HCT116 (cell line): ENCODE data around the gene ST7. TPM values are rescaled to one million over a fixed set of nuclear protein-coding genes. Genes with fewer than 3 reads are reported as not detected.

Experiments used
- ATAC-seq: fragments of 200-7000 bp; cut with Tn5 transposase; 2 replicates; pipeline ENCODE4 v1.9.1; 2020; ENCODE audit warnings: mild to moderate bottlenecking, moderate library complexity
- BruUV-seq: library from RNA; stranded (reverse); fragments of 400-500 nt; replicated peaks from 2 replicates; lab custom pipeline; 2021; lab: Mats Ljungman, UMichigan
- CTCF ChIA-PET: fragments of 300-600 bp; sonication (Branson Sonifier 250); formaldehyde crosslinking; loops from one replicate; lab custom pipeline; 2021; ENCODE audit warnings: antibody characterized with exemption; lab: Charles Lee
- POLR2A ChIA-PET: fragments of 300-600, 350-600 bp; sonication (Branson Sonifier 250); formaldehyde crosslinking; loops from one replicate; lab custom pipeline; 2021; ENCODE audit warnings: antibody characterized with exemption; lab: Charles Lee
- RAD21 ChIA-PET, 2 experiments: fragments of 300-600 bp; sonication (Branson Sonifier 250); formaldehyde crosslinking; loops; one replicate each; lab custom pipeline; 2023; ENCODE audit warnings: low total read pairs in 2 of 2; ENCODE audit not compliant: uncharacterized antibody in 2 of 2, unreplicated experiment in 2 of 2, low non-redundant PET in 1 of 2; lab: Charles Lee
- DNase-seq: peaks from one replicate; pipeline ENCODE4 v3.0.0-alpha.2; 2010; ENCODE audit warnings: low read depth, low spot score
- H2AFZ ChIP-seq: fragments of 200-600 bp; shearing (Covaris generic), sonication (generic); 2 replicates; pipeline ENCODE4 v1.6.1; 2017; ENCODE audit warnings: low read depth, mixed run types, mixed read lengths, antibody characterized with exemption, low read length; ENCODE audit not compliant: poor library complexity, severe bottlenecking
- H3K27ac ChIP-seq: 2 replicates; pipeline ENCODE4 v1.5.1; 2012; ENCODE audit warnings: low read depth, low read length
- H3K27me3 ChIP-seq: fragments of 200-600 bp; sonication (generic); 2 replicates; pipeline ENCODE4 v1.6.1; 2016; ENCODE audit warnings: mixed run types, low read length, mixed read lengths; ENCODE audit not compliant: insufficient read depth
- H3K36me3 ChIP-seq, 2 experiments: fragments of 200-500 bp in 1 of 2; fragments of 200-600 bp in 1 of 2; sonication (Bioruptor generic) in 1 of 2; sonication (generic) in 1 of 2; 2 replicates each; pipeline versions ENCODE4 v1.5.1 to v1.6.1; 2014 to 2016; ENCODE audit warnings: low read length in 2 of 2, inconsistent platforms in 1 of 2, mixed read lengths in 1 of 2, mixed run types in 1 of 2; ENCODE audit not compliant: insufficient read depth in 2 of 2, control insufficient read depth in 1 of 2
- H3K4me1 ChIP-seq, 2 experiments: fragments of 200-600 bp in 1 of 2; sonication (generic) in 1 of 2; 2 replicates each; pipeline versions ENCODE4 v1.5.1 to v1.6.1; 2012 to 2017; ENCODE audit warnings: low read length in 2 of 2, inconsistent platforms in 1 of 2, mild to moderate bottlenecking in 1 of 2, mixed read lengths in 1 of 2, mixed run types in 1 of 2, moderate library complexity in 1 of 2; ENCODE audit not compliant: insufficient read depth in 2 of 2, control insufficient read depth in 1 of 2
- H3K4me2 ChIP-seq: fragments of 200-600 bp; sonication (generic); 2 replicates; pipeline ENCODE4 v1.6.1; 2017; ENCODE audit warnings: mixed run types, low read length, mixed read lengths
- H3K4me3 ChIP-seq, 2 experiments: fragments of 200-600 bp in 1 of 2; sonication (generic) in 1 of 2; replicated peaks in 1 of 2; 2 replicates each; pipeline ENCODE4 v1.5.1; 2011 to 2016; ENCODE audit warnings: low read length in 2 of 2, control low read depth in 1 of 2, low read depth in 1 of 2, mild to moderate bottlenecking in 1 of 2, mixed read lengths in 1 of 2, mixed run types in 1 of 2
- H3K79me2 ChIP-seq: fragments of 200-600 bp; sonication (generic); 2 replicates; pipeline ENCODE4 v1.6.1; 2017; ENCODE audit warnings: mild to moderate bottlenecking, mixed run types, low read length, moderate library complexity, mixed read lengths; ENCODE audit not compliant: insufficient read depth
- H3K9ac ChIP-seq: fragments of 200-600 bp; sonication (generic); 2 replicates; pipeline ENCODE4 v1.6.1; 2016; ENCODE audit warnings: low read length, mixed read lengths
- H3K9me2 ChIP-seq: fragments of 200-600 bp; sonication (generic), shearing (Covaris generic); 2 replicates; pipeline ENCODE4 v1.6.1; 2017; ENCODE audit warnings: mixed run types, mild to moderate bottlenecking, moderate library complexity; ENCODE audit not compliant: insufficient read depth
- H3K9me3 ChIP-seq, 2 experiments: fragments of 200-500 bp in 1 of 2; fragments of 200-600 bp in 1 of 2; sonication (Bioruptor generic) in 1 of 2; sonication (generic) in 1 of 2; 2 replicates each; pipeline ENCODE4 v1.6.1; 2014 to 2017; ENCODE audit warnings: low read length in 2 of 2, mixed read lengths in 2 of 2, inconsistent platforms in 1 of 2, low read depth in 1 of 2, mild to moderate bottlenecking in 1 of 2, mixed run types in 1 of 2, moderate library complexity in 1 of 2; ENCODE audit not compliant: control insufficient read depth in 1 of 2, insufficient read depth in 1 of 2
- H4K20me1 ChIP-seq: fragments of 200-600 bp; sonication (generic), shearing (Covaris generic); 2 replicates; pipeline ENCODE4 v1.6.1; 2017; ENCODE audit warnings: mixed run types, mild to moderate bottlenecking, moderate library complexity; ENCODE audit not compliant: insufficient read depth
- CEBPB ChIP-seq: IDR thresholded peaks from 2 replicates; pipeline ENCODE4 v1.6.1; 2012; ENCODE audit warnings: low read depth
- EGR1 ChIP-seq: IDR thresholded peaks from 2 replicates; pipeline ENCODE4 v1.6.1; 2012; ENCODE audit warnings: low read depth
- ELF1 ChIP-seq: IDR thresholded peaks from 2 replicates; pipeline ENCODE4 v1.6.1; 2012; ENCODE audit warnings: low read depth, borderline replicate concordance
- EZH2phosphoT487 ChIP-seq: fragments of 200-600 bp; IDR thresholded peaks from 2 replicates; pipeline ENCODE4 v1.6.1; 2018; ENCODE audit warnings: antibody characterized with exemption, borderline replicate concordance
- FOSL1 ChIP-seq: IDR thresholded peaks from 2 replicates; pipeline ENCODE4 v1.6.1; 2012; ENCODE audit warnings: low read depth
- JUND ChIP-seq: IDR thresholded peaks from 2 replicates; pipeline ENCODE4 v1.6.1; 2012
- MAX ChIP-seq: IDR thresholded peaks from 2 replicates; pipeline ENCODE4 v1.6.1; 2012
- RAD21 ChIP-seq: IDR thresholded peaks from 2 replicates; pipeline ENCODE4 v1.6.1; 2012; ENCODE audit warnings: low read depth, mild to moderate bottlenecking
- REST ChIP-seq: IDR thresholded peaks from 2 replicates; pipeline ENCODE4 v1.6.1; 2012; ENCODE audit warnings: low read depth
- TCF7L2 ChIP-seq: IDR thresholded peaks from 2 replicates; pipeline ENCODE4 v1.7.0; 2011; ENCODE audit warnings: borderline replicate concordance, inconsistent platforms; ENCODE audit not compliant: insufficient read depth, insufficient read length; ENCODE audit errors: extremely low read depth
- ZBTB33 ChIP-seq: IDR thresholded peaks from 2 replicates; pipeline ENCODE4 v1.6.1; 2011; ENCODE audit warnings: mild to moderate bottlenecking, low read length, moderate library complexity; ENCODE audit not compliant: insufficient replicate concordance; ENCODE audit errors: extremely low read depth
- intact Hi-C: fragments of 100-400 bp; cut with micrococcal nuclease; formaldehyde crosslinking; loops from 2 replicates; pipeline ENCODE4 v1.10.0; 2022
- total RNA-seq: library from RNA; stranded (reverse); gene quantifications from one replicate; pipeline ENCODE4 v1.2.1, GENCODE V29; 2021; ENCODE audit not compliant: unreplicated experiment

ST7 gene
- total RNA-seq, 1 experiment from 2014 or later: 12.6 TPM

- Histone ChIP-seq H3K27me3 (no peaks in the 10 kb centered on the region), H4K20me1 (no peaks in the 10 kb centered on the region), H3K9me2 (no peaks in the 10 kb centered on the region), H3K27ac (no peak overlapping the region), H3K4me3 (no peak overlapping the region), H2AFZ (no peak overlapping the region), H3K9ac (no peak overlapping the region), H3K9me3 (no peaks in the 10 kb centered on the region), H3K36me3 (no peaks in the 10 kb centered on the region), H3K79me2 (no peaks in the 10 kb centered on the region), H3K4me1 (no peaks in the 10 kb centered on the region), H3K4me2 (no peak overlapping the region)
- intact Hi-C loops: no loop called here
- BruUV-seq: no TSS peak
- POLR2A ChIA-PET: no interaction called here
- no peak for TF ChIP-seq ELF1
- TF ChIP-seq EGR1: no peak
- TF ChIP-seq REST: no peak
- no peak for TF ChIP-seq JUND
- no peak for TF ChIP-seq RAD21
- no peak for TF ChIP-seq ZBTB33
- no peak for TF ChIP-seq CEBPB
- no peak for TF ChIP-seq MAX
- TF ChIP-seq TCF7L2: no peak
- TF ChIP-seq EZH2phosphoT487: no peak
- no peak for TF ChIP-seq FOSL1
- no peak for DNase-seq
- ATAC-seq: no peak
- CTCF ChIA-PET: interaction anchor here (2.1 kb wide), 1 partner anchor 13 kb away, joined by 9 read pairs; no protein-coding TSS in a partner anchor
- RAD21 ChIA-PET: no interaction called here
Observed at GRCh38 chr7:117001283-117001682, 48.0 kb downstream of the ST7 start.
